ENCODE data around the gene SEZ6L. TPM values are rescaled to one million over a fixed set of nuclear protein-coding genes. Genes with fewer than 3 reads are reported as not detected.

Gene SEZ6L
- polyA plus RNA-seq, 6 donors from 2014 or later, result 0.04 to 0.23 TPM; not detected in 4

DNA sequence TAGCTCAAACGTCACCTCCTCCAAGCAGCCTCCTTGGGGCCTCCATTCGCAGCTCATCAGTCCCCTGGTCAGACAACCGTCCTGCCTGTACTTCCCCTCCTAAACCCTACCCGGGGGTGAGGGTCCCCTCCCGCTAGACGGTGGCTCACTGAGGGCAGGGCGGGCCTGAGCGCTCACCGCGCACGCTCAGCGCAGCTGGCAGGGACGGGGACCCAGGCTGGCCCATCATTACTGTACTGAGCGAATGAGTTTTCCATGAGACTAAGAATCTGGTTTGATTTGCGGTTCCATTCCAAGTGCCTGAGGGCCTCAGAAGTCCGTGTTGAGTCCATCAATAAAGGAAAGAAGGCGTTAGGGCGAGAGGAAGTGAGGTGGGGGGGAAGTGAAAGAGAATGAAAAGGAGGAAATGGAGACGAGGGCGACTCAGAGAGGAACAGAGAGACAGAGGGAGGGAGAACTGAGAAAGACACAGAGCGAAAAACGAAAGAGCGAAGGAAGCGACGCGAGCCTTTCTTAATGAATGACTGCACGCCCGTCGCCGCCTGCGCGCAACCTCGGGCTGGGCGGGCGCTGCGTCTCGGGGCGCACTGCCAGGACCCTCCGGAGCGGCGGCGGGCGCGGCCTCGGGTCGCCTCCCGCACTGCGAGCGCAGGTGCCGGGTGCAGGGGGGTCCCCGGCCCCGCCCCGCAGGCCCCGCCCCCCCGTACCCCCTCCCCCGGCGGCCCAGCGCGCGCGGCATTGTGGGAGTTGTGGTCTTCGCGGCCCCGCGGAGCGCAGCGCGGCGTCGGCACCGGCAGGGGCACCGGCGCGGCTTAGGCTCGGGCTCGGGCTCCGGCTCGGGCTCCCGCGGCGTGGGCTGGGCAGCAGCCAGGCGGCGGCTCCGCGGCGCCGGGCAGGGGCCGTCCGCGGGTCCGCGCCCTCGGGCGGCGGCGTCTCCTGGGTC, 259.5 kb downstream of the SEZ6L start, which contains the start of gene ASPHD2:
ASPHD2 (plus strand) TSS at position 746 of the 943 bp plus-strand sequence. CDS start 4,356 bp downstream, outside the sequence.
- peak; percentile 80 to 83 for ATAC-seq (ENCODE audit: low read depth in 2 of 2)
- Mint-ChIP-seq H3K4me1 (peaks cover 42 to 56% (median 53%) of the 10 kb centered on the region in 3 donors), H3K27me3 (no peaks in the 10 kb centered on the region)

DNA sequence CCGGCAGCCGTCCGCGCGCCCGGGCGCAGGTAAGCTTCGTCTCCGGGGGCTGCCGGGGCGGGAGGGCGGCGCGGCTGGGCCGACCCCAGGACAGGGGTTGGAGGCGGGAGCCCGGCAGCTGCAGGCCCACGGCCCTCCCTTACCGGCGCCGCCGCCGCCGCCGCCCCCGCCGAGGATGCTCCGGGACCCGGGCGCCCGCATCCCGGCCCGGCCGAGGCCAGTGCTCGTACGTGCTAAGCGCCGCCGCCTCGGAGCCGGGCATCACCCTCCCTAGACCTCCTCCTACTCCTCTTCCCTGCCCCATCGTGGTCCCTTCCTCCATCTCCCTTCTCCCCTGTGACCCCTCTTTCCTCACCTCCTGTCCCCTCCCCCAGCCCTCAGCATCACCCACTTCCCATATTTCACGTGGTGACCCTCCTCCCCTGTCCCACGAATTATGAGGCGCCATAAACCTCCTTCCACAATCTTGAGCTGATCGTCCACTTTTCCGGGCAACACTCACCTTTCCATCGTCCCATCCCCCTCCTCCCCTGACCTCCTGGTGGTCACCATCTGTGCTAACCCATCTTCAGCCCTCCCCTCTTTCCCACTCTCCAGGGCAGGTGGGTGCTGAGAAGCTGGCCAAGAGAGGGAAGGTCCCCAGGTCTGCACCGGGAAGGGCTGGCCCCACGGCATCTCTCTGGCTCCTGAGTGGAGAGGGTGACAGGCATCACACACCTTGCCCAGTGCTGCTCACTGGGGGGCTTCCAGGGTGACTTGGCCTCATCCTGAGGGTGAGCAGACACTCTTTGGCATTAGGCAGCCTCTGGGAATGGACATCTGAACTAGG, 260.4 kb downstream of the SEZ6L start:
- Mint-ChIP-seq H3K27me3 (no peaks in the 10 kb centered on the region), H3K4me3 (peak overlapping the region; percentile 81 to 93 (median 86)), H3K9me3 (no peaks in the 10 kb centered on the region), H3K4me1 (peaks cover 42 to 58% (median 56%) of the 10 kb centered on the region in 3 donors), H3K36me3 (peaks cover 0 to 5% of the 10 kb centered on the region in 2 donors), H3K27ac (peak overlapping the region; percentile 65 to 90 (median 82))
- peak; percentile 15 for DNase-seq
- peak in 1 of 2 donors; percentile 1 for ATAC-seq (ENCODE audit: low read depth in 2 of 2)

More for the DNA sequence above, 259.5 kb downstream of the SEZ6L start, which contains the start of gene ASPHD2:
- Mint-ChIP-seq H3K9me3 (peaks cover 0 to 5% (median 2%) of the 10 kb centered on the region in 7 donors), H3K36me3 (peaks cover 0 to 5% of the 10 kb centered on the region in 2 donors), H3K27ac (peak within 1 kb of the TSS; percentile 94 to 99 (median 98)), H3K4me3 (peak within 1 kb of the TSS; percentile 88 to 99 (median 95))
- peak; percentile 90 for DNase-seq

DNA sequence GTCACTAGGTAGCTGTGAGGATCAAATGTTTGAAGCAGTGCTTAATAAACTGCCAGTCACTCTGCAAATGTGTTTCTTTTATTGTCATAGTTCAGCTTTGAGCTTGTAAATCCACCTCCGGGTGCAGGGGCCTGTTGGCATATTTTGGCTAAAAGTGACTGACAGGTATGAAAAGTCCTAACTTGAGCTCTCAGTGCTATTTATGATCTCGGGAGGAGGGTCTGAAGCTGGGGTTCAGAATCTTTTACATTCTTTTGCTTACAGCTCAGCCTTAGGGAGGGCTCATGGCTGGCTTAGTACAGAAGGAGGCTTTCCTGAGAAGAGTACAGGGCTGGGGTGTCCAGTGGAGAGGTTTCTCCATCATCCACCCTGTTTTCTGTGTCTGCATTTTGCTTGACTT, 261.3 kb downstream of the SEZ6L start:
- no peaks in the 10 kb centered on the region for H3K27me3 Mint-ChIP-seq
- DNase-seq (no peak), ATAC-seq (ENCODE audit: low read depth in 2 of 2) (no peak)
- peak overlapping the region; percentile 81 to 93 (median 86) for H3K4me3 Mint-ChIP-seq
- H3K27ac Mint-ChIP-seq, result peak overlapping the region in 5 of 6 donors; percentile 8 to 87 (median 75)
- H3K4me1 Mint-ChIP-seq, result peaks cover 49 to 63% (median 62%) of the 10 kb centered on the region in 3 donors
- peaks cover 5 to 8% of the 10 kb centered on the region in 2 donors for H3K36me3 Mint-ChIP-seq
- no peaks in the 10 kb centered on the region for H3K9me3 Mint-ChIP-seq

DNA sequence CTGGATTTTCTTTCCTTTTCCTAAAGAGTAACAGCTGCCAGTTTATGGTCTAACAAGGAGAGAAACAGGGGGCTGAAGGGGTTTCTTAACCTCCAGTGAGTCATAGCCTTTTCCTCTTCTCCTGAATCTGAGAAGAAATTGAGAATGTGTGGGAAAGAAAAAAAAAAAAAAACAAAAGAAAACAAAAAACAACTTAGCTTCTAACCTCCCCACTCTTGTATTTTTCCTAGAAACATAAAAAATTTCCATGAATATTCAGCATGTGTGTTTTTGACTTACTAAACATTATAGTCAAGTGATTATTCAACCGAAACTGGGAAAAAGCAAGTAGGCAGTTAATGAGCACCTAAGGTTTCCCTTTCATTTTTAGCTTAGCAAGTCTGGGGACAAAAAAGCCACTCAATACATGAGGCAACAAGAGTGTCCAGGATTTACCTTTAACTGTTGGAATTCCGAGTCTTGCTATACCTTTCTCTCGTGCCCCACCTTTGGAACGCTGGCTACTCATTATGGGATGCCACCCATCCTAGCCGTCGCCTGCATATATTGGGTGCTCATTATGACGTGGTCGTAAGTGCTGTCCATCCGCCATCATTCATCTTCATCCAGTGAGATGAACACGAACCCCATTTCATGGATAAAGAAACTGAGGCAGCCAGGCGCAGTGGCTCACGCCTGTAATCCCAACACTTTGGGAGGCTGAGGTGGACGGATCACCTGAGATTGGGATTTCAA, 262.2 kb downstream of the SEZ6L start:
- ATAC-seq (ENCODE audit: low read depth in 2 of 2) (no peak), DNase-seq (no peak)
- peak overlapping the region in 2 of 8 donors; percentile 20 to 84 for H3K4me3 Mint-ChIP-seq
- H3K9me3 Mint-ChIP-seq, result no peaks in the 10 kb centered on the region
- H3K4me1 Mint-ChIP-seq, result peaks cover 56 to 72% (median 70%) of the 10 kb centered on the region in 3 donors
- peaks cover 5 to 16% of the 10 kb centered on the region in 2 donors for H3K36me3 Mint-ChIP-seq
- H3K27ac Mint-ChIP-seq, result peak overlapping the region in 4 of 6 donors; percentile 8 to 75 (median 42)
- no peaks in the 10 kb centered on the region for H3K27me3 Mint-ChIP-seq

DNA sequence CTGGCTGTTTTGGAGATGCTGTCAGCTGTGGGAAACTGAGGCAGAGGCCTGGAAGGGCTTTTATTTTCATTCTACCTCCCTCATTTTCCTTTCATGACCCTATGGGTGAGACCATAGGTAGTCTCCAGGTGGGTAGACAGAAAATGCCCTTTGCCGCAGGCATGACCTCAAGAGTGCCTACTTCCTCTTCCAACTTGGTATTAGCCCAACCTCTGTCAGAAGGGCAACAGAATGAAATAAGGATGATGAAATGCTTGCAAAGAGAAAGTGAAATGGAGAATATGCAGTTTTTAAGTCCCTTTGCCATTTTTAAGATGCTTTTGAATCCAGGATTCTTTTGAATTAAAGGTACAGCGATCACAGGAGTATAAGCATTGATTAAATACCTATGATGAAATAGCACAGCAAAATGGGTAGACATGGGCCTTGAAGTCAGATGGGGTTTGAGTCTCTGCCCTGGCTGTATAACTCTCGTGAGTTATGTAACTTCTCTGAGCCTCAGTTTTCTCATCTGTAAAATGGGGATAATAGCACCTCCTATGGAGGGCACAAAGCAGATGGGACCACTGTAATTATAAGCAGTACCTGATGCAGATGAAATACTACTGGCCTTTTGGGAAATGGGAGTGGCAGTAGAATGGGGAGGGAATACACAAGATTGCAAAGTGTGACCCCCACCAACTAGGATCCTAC, 263.5 kb downstream of the SEZ6L start:
- Mint-ChIP-seq H3K27me3 (no peaks in the 10 kb centered on the region), H3K27ac (peak overlapping the region in 5 of 6 donors; percentile 74 to 94 (median 90)), H3K9me3 (no peaks in the 10 kb centered on the region), H3K4me1 (peaks cover 53 to 74% (median 70%) of the 10 kb centered on the region in 3 donors), H3K36me3 (peaks cover 5 to 16% of the 10 kb centered on the region in 2 donors), H3K4me3 (peak overlapping the region in 6 of 8 donors; percentile 39 to 86 (median 52))
- peak; percentile 73 for DNase-seq
- ATAC-seq (ENCODE audit: low read depth in 2 of 2), result peak; percentile 57 to 58

All from naive B cell (primary cell).